DND-41 (cell line): ENCODE data around the gene TLK1.

Source experiments
- ATAC-seq: fragments of 200-7000 bp; cut with Tn5 transposase; 3 replicates; pipeline ENCODE4 v1.9.1; 2021; ENCODE audit warnings: low read depth; ENCODE audit not compliant: insufficient read depth
- DNase-seq: peaks from one replicate; pipeline ENCODE4 v3.0.0-alpha.2; 2020
- H2AFZ ChIP-seq: 2 replicates; pipeline ENCODE4 v1.6.0; 2012; ENCODE audit warnings: low read depth, low read length
- H3K27ac ChIP-seq: 2 replicates; pipeline ENCODE4 v1.5.1; 2012; ENCODE audit warnings: low read length, inconsistent platforms
- H3K27me3 ChIP-seq: fragments of 200-600 bp; sonication (generic); 2 replicates; pipeline ENCODE4 v1.6.0; 2012; ENCODE audit warnings: low read length, mild to moderate bottlenecking, inconsistent platforms; ENCODE audit not compliant: insufficient read depth, poor library complexity
- H3K36me3 ChIP-seq: 2 replicates; pipeline ENCODE4 v1.5.1; 2012; ENCODE audit warnings: low read length, inconsistent platforms; ENCODE audit not compliant: insufficient read depth
- H3K4me1 ChIP-seq: 2 replicates; pipeline ENCODE4 v1.5.1; 2012; ENCODE audit warnings: mild to moderate bottlenecking, low read length; ENCODE audit not compliant: insufficient read depth
- H3K4me2 ChIP-seq: 2 replicates; pipeline ENCODE4 v1.6.0; 2012; ENCODE audit warnings: mild to moderate bottlenecking, moderate library complexity, low read length, inconsistent platforms; ENCODE audit not compliant: insufficient read depth
- H3K4me3 ChIP-seq, 2 experiments: fragments of 200-600 bp in 1 of 2; shearing (Covaris generic) in 1 of 2; 2 replicates each; pipeline ENCODE4 v1.5.1; 2012 to 2016; ENCODE audit warnings: inconsistent platforms in 2 of 2, low read length in 2 of 2, mild to moderate bottlenecking in 2 of 2, low read depth in 1 of 2, moderate library complexity in 1 of 2
- H3K79me2 ChIP-seq: 2 replicates; pipeline ENCODE4 v1.6.0; 2012; ENCODE audit warnings: low read length, inconsistent platforms; ENCODE audit not compliant: insufficient read depth
- H3K9ac ChIP-seq: 2 replicates; pipeline ENCODE4 v1.6.0; 2012; ENCODE audit warnings: low read depth, mild to moderate bottlenecking, inconsistent platforms, low read length, moderate library complexity
- H3K9me3 ChIP-seq: 2 replicates; pipeline ENCODE4 v1.5.1; 2012; ENCODE audit warnings: low read length, moderate library complexity, mild to moderate bottlenecking, inconsistent platforms; ENCODE audit not compliant: insufficient read depth, severe bottlenecking
- H4K20me1 ChIP-seq: 2 replicates; pipeline ENCODE4 v1.6.0; 2012; ENCODE audit warnings: low read length; ENCODE audit not compliant: insufficient read depth
- CTCF ChIP-seq: IDR thresholded peaks from 2 replicates; pipeline ENCODE4 v1.5.1; 2012; ENCODE audit warnings: borderline replicate concordance, low read length, moderate library complexity, mild to moderate bottlenecking; ENCODE audit not compliant: poor library complexity, severe bottlenecking; ENCODE audit errors: extremely low read depth
- EZH2 ChIP-seq: IDR thresholded peaks from 3 replicates; pipeline ENCODE4 v1.6.1; 2012; ENCODE audit warnings: borderline replicate concordance, low read depth, mild to moderate bottlenecking, moderate library complexity, low read length, inconsistent platforms; ENCODE audit not compliant: severe bottlenecking

The TLK1 gene

GRCh38 chr2:170965446-170966225 is 195.1 kb downstream of the TLK1 start:
- DNase-seq (no peak), ATAC-seq (no peak)
- Histone ChIP-seq H3K79me2 (no peaks in the 10 kb centered on the region), H3K4me3 (no peak overlapping the region), H3K27ac (no peak overlapping the region), H3K9me3 (no peaks in the 10 kb centered on the region), H4K20me1 (no peaks in the 10 kb centered on the region), H3K36me3 (peaks cover 75% of the 10 kb centered on the region), H3K4me1 (no peaks in the 10 kb centered on the region), H2AFZ (no peak overlapping the region), H3K9ac (no peak overlapping the region), H3K27me3 (no peaks in the 10 kb centered on the region), H3K4me2 (no peak overlapping the region)
- no peak for TF ChIP-seq EZH2
- TF ChIP-seq CTCF: no peak

GRCh38 chr2:170963386-170963785 is 197.3 kb downstream of the TLK1 start:
- H3K4me3 ChIP-seq: no peak overlapping the region
- H3K9ac ChIP-seq: no peak overlapping the region
- no peaks in the 10 kb centered on the region for H3K79me2 ChIP-seq
- H2AFZ ChIP-seq: no peak overlapping the region
- no peaks in the 10 kb centered on the region for H3K27me3 ChIP-seq
- peaks cover 94% of the 10 kb centered on the region for H3K36me3 ChIP-seq
- no peak overlapping the region for H3K4me2 ChIP-seq
- no peaks in the 10 kb centered on the region for H4K20me1 ChIP-seq
- TF ChIP-seq EZH2 (no peak), CTCF (no peak)
- no peaks in the 10 kb centered on the region for H3K9me3 ChIP-seq
- H3K27ac ChIP-seq: no peak overlapping the region
- H3K4me1 ChIP-seq: no peaks in the 10 kb centered on the region
- DNase-seq (no peak), ATAC-seq (no peak)

GRCh38 chr2:170953941-170954340 is 206.8 kb downstream of the TLK1 start:
- no peak overlapping the region for H3K4me2 ChIP-seq
- no peak for DNase-seq

More at GRCh38 chr2:170953941-170954340, 206.8 kb downstream of the TLK1 start:
- Histone ChIP-seq H3K36me3 (peaks cover 96% of the 10 kb centered on the region), H3K27me3 (no peaks in the 10 kb centered on the region), H4K20me1 (peaks cover 7% of the 10 kb centered on the region; the same call in 1 of the 2 replicates), H3K9me3 (no peaks in the 10 kb centered on the region), H3K4me1 (no peaks in the 10 kb centered on the region), H3K9ac (no peak overlapping the region), H3K27ac (no peak overlapping the region), H2AFZ (no peak overlapping the region), H3K4me3 (no peak overlapping the region), H3K79me2 (peaks cover 10% of the 10 kb centered on the region)
- TF ChIP-seq EZH2: no peak
- TF ChIP-seq CTCF: no peak
- no peak for ATAC-seq
